ENCODE data around the gene ATP11A.
A peak's percentile ranks its signal among the peaks of the same experiment; 100 is the strongest.

The ATP11A gene

GRCh38 chr13:112726016-112726767, 36.4 kb downstream of the ATP11A start:
- no peak for DNase-seq

DNA sequence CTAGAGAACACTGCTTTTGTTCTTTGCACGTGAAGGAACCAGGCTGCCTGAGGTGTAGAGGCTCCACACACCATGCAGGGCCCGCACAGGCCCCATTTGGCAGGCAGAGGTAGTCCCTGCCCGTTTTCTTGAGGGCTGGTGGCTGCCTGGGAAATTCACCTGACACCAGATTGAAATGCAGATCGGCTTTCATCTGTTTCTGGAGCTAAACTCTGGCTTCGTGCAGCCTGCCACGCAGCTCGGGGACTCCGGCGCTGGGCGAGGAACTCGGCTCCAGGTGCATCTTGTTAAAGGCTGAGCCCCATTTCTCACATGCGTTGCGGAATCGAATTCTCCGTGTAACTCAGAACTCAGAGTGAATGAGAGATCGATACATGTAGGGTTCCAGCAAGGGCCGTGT, 37.7 kb downstream of the ATP11A start:
- no peak for DNase-seq

DNA sequence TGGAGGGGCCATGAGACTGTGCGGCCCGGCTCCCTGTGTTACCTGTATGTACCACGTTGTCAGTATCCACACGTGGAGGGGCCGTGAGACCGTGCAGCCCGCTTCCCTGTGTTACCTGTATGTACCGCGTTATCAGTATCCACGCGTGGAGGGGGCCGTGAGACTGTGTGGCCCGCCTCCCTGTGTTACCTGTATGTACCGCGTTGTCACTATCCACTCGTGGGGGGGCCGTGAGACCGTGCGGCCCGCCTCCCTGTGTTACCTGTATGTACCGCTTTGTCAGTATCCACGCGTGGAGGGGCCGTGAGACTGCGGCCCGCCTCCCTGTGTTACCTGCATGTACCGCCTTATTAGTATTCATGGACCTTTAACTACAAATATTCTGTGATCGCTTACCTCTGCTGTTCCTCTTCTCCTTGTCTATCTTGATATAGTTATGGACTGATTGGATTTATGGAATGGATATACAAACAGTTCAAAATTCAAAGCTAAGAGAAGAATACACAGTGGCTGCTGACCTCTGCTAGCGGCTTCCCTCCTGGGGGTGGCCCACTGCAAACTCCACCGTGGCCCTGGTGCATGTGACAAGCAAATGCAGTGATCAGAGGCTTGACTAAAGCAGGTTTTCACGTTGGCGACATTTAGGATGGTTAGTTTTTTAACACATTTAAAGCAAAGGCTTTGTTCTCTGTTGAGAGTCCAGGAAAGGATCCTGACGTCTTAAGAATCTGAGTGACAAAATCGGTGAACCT, 38.7 kb downstream of the ATP11A start:
- no peak for DNase-seq

DNA sequence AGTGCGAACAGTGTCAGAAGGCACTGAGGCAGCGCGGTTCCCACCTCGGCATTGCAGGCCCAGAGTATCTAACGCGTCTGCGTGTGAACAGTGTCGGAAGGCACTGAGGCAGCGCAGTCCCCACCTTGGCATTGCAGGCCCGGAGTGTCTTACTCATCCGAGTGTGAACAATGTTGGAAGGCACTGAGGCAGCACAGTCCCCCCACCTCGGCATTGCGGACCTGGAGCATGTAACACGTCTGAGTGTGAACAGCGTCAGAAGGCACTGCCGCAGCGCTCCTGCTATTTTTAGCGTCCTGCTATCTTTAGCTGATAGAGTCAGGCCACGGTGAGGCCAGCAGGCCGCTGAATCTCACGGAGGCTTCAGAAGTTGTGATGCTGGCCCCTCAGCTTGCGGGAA, 39.6 kb downstream of the ATP11A start:
- no peak for DNase-seq

DNA sequence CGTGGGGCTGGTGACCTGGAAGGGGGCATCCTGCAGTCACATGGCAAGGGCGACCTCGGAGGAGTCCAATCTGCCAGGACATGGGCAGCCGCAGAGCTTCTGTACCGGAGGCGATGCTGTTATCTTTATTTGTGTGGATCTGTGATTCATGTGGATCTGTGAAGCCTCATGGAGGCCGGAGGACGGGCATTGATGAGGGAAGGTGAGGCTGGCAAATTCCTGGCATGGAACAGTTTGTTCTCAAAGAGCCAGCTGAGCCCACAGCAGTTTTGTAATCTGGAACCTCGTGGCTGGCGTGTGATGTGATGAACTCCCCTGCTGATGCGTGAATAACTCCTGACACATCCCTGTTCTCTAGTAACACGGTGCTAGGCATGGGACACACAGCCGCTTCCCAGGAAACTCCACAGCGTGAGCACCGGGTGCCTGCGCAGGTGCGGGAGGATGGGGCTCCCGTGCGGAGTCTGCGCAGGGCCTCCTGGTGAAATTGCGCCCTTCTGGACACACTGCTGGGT, 40.4 kb downstream of the ATP11A start:
- no peak for DNase-seq

DNA sequence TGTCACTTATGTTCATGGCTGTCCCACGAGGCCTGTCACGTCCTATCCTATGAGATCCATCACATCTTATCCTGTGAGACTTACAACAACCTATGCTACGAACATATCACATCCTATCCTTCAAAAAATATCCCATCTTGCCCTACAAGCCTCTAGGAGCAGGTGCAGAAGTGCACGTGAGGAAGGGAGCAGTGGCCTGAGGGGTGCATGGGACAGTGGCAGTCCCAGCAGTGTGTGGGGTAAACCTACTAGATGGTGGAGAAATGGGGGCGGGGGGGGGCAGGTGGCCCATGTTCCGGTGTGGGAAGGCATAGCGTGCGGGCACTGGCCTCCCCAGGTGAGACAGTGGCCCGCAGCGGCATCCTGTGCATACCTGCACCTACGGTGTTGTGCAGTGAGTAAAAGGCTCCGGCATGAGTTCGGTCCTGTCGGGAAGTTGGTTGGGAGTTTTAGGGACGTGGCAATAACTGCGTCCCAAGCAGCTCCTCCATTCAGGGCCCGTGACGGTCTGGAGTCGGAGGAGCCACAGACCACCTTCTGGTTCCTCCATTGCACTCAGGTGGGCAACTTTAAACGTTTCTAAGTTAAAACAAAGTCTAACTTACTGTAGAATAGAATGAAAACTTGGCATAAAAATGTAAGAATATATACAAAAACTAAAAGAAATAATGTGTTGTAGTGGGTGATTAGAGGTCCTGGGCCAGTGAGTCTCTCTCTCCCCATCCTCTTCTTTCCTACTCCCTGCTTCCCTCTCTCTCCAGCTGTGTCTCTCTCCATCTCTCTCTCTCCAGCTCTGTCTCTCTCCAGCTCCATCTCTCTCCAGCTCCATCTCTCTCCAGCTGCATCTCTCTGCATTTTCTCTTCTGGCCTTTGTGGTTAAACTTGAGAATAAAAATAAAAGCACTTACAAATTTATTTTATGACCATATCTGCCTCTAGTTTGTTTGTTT, 42.1 kb downstream of the ATP11A start:
- no peak for DNase-seq

- DNase-seq, result peak; percentile 17
Measured at GRCh38 chr13:112732679-112733078, 42.8 kb downstream of the ATP11A start.

DNA sequence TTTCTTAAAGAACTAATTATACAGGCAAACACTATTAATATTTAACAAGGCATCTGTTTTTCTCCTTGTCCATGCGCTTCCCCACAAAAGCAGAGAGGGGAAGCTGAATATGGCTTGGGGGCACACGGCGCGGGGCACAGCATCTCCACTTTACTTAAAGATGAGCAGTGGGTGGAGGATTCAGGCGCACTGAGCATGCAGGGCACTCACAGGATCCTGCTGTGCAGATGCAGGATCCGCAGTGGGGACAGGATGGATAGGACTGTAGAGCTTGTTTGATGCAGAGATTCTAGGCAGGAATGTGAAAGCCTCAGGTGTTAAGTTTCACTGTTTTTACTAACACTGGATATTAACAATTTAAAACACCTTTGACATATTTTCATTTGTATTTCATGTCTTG, 43.3 kb downstream of the ATP11A start:
- no peak for DNase-seq

- peak; percentile 17 for DNase-seq
Measured at GRCh38 chr13:112733661-112734379, 44.0 kb downstream of the ATP11A start.

DNA sequence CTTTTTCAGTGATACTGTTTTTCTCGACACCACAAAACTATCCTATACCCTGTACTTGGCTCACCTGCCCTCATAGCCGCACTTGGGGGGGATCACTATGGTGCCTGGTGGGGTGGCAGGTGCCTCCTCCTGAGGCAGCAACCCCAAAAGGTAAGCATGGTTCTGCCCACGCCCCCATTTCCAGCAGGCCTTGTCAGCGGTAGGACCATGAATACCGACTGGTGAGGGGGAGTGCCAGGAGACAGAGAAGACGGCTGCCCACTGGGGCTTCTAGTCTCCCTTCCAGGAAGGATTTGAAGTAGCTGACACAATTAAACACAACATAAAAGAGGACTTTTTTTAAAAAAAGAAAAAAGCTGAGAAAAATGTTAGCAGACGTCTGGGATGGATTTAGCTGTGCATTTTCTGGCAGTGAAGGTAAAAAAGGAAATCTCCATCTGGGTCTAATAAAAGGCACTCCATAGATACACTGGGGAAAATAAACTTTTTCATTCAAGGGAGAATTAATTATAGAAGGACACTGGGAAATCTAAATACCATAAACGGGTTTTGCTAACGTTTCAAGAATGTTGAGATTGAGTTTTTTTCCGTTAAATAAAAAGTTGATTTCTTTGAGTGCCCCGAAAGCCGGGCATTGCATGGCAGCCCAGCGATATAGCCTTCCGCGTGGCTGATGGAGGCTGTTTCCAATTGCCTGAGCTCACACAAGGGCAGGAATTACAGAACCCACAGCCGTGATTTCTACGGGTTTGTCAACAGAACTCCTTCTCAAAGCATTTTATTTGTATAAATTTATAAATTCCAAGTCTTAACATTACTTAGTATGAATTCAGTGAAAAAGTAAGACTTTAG, 45.1 kb downstream of the ATP11A start:
- no peak for DNase-seq

DNA sequence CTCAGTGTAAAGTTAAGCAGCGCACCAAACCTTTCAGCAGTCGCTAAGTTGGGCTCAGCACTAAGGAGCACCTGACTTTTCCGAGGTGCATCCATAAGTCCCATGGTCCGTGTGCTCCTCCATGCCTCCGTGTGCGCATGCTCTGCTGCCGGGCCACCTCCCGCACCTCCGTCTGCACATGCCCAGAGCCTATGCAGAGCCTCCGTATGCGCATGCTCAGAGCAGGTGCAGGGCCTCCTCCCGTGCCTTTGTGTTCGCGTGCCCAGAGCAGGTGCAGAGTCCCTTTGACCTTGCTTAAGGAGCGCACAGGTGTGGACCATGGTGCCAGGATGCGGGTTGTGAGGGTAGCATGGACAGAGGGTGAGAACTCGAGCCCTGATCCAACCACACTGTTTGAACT, 46.0 kb downstream of the ATP11A start:
- DNase-seq, result no peak

GRCh38 chr13:112737294-112737693, 47.5 kb downstream of the ATP11A start:
- no peak for DNase-seq

GRCh38 chr13:112738606-112739005, 48.8 kb downstream of the ATP11A start:
- no peak for DNase-seq

DNA sequence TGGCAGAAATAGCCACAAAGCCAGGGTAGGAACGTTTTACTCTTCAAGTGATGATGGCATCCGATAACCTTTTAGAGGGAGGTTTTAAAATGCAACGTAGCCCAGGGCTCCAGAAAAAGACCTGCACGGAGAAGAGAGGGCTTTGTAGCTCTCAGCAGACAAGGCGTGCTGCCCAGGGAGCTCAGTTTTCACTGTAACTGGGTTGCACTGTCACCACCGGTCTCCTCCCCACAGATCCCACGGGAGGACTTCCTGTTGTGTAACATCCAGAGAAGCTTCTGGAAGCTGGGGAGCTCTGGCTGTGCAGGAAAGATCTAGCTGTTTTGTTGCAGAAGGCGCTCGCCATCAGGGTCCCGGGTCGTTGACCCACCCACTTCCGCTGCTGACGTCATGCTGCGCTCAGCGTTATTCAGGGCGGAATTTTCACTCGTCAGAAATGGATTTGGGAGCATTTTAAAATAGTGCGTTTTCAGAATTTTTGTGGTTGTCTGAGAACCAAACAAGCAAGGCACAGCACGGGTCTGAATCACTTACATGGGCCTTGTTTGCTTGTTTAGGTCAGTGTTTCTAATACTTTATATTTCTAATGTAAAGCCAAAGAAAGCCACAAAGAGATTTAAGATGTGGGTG, 50.8 kb downstream of the ATP11A start:
- no peak for DNase-seq

DNA sequence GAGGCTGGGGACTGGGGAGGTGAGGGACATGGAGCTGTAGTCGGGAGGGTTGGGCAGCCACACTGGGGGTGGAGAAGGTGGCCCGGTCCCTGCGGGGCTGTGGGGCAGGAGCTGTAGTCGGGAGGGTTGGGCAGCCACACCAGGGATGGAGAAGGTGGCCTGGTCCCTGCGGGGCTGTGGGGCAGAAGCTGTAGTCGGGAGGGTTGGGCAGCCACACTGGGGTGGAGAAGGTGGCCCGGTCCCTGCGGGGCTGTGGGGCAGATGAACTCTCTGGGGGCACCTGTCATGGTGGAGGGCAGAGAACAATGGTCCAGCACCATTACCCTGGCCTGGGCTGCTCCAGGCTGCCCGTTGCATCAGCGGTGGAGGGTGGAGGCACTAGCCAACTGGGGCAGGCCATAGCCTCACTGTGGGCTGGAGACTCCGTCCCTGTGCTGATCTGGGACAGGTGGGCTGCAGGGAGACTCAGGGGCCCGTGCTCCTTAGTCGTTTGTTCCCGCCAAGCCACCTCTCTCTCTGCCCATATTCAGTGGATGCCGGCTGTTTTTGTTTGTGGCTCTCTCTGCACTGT, 51.4 kb downstream of the ATP11A start:
- DNase-seq, result no peak

DNA sequence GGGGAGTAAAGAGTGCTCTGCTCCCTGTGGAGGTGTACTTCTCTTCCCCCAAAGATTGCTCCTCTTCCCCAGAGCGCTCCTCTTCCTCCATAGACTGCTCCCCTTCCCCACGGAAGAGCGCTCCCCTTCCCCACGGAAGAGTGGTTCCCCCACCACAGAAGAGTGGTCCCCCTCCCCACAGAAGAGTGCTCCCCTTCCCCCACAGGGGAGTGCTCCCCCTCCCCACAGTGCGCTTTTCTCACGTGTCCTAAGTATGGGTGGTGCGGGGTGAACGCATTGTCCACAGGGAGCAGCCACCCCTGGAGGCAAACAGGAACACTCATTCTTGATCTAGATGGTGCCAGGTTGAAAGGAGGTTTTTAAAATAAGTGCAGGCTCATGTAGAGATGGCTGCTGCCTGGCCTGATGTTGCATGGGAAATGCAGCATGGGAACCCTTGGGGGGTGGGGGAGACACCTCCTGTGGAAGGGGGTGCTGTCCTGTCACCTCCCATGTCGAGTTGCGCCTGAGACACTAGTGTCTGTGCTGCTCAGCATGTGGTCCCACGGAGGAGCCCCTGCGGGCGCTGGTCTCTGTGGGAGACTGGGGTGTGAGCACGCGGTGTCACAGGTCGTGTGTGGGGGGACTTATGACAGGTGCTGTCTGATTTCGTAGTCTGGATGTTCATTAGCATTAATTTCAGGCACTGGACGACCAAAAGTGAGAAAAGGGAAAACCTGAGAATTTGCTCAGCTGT, 52.2 kb downstream of the ATP11A start:
- DNase-seq, result no peak

DNA sequence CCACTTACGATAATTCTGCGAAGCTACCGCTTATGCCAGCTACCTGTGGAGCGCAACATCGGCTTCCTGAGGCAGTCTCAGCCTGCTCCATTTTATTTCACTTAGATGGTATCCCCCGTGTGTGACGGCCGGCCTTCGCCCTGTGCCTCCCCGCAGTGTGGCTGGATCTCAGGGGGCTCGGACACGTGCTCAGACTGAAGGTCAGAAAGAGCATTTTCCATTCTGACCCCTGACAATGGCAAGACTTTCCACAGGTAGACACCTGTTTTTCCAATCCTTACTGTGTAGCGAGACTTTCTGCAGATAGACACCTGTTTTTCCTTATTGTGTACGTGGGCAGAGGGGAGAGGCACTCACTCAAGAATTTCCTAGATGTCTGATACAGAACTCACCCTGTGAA, 52.7 kb downstream of the ATP11A start:
- DNase-seq, result no peak

- DNase-seq, result no peak
Measured at GRCh38 chr13:112743451-112744167, 53.8 kb downstream of the ATP11A start.

Measured in NCI-H1105 (cell line).